HuH-7 (cell line): ENCODE data around the gene MRFAP1L1.
A peak's percentile ranks its signal among the peaks of the same experiment; 100 is the strongest.
"Not testable (repeated sequence)": the region's sequence is repeated elsewhere in the genome, so short reads cannot be mapped to it uniquely, and the experiment has no call there.

Experiments used
- DNase-seq: peaks from one replicate; pipeline ENCODE4 v3.0.0; 2011; ENCODE audit warnings: low spot score

The MRFAP1L1 gene

GRCh38 chr4:6688879-6689505 is 20.7 kb downstream of the MRFAP1L1 start:
- DNase-seq: peak; percentile 66

DNA sequence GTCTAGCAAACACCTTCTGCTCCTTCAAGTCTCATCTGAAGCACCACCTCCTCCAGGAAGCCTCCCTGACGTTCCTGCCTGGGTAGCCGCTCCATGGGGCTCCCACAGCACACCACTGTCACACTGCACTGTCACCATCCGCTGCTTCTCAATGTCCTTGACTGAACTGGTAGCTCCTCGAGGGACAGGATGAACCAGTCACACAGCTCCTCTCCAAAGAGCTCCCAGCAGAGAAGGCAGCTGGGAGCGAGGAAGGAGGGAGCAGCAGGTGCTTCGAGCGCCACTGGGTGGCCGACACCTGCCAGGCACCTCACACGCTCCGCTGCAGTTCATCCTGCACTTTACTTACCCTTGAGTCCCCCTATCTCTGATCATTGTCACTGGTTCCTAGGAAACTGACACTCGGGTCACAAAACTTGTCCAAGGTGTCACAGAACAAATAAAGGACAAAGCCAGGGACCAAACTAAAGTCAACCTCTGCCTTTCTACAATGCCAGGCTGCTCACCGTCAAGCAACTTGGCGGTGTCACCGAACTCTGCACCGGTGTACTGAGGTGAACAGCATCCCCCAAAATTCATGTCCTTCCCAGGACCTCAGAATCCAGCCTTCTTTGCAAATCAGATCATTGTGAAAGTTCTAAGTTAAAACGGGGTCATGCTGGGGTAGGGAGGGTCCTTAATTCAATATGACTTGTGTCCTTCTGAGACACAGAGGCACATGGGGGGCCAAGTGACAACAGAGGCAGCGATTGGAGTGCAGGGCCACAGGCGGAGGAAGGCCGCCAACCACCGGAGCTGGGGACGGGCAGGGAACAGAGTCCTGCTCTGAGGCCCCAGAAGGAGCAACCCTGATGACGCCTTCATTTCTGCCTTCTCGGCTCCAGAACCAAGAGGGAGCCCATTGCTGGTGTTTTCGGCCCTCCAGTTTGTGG is 21.5 kb downstream of the MRFAP1L1 start:
- no peak for DNase-seq

DNA sequence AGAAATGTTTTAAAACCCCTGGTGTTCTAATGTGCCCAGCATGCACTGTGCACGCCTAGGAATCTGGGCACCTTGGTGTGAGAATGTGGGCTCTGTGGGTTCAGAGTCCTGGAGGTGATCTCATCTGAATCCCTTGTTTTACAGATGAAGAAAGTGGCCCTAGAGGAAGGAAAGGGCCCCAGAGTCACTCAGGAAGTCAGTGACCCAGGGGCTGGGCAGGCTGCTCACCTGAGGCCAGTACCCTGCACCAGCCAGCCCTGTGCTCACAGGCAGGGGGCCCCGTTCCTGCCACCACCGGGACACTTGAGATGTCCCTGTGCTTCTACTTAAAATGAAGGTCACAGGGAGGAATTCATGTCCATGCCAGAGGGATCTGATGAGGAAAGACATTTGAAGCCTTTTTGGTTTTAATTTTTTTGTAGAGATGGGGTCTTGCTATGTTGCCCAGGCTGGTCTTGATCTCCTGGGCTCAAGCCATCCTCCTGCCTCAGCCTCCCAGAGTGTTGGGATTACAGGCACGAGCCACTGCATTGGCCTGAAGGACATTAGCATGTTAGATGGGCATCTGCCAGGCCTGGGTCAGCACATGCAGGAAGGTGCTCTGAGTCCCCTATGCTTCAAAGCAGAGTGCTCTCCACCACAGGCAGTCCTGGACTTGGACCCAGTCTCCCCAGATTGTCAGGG is 23.4 kb downstream of the MRFAP1L1 start:
- no peak for DNase-seq

- DNase-seq: no peak
Observed at GRCh38 chr4:6684656-6685055, 25.0 kb downstream of the MRFAP1L1 start.

GRCh38 chr4:6682862-6683590 is 26.6 kb downstream of the MRFAP1L1 start:
- no peak for DNase-seq

GRCh38 chr4:6681191-6681590 is 28.5 kb downstream of the MRFAP1L1 start:
- no peak for DNase-seq

DNA sequence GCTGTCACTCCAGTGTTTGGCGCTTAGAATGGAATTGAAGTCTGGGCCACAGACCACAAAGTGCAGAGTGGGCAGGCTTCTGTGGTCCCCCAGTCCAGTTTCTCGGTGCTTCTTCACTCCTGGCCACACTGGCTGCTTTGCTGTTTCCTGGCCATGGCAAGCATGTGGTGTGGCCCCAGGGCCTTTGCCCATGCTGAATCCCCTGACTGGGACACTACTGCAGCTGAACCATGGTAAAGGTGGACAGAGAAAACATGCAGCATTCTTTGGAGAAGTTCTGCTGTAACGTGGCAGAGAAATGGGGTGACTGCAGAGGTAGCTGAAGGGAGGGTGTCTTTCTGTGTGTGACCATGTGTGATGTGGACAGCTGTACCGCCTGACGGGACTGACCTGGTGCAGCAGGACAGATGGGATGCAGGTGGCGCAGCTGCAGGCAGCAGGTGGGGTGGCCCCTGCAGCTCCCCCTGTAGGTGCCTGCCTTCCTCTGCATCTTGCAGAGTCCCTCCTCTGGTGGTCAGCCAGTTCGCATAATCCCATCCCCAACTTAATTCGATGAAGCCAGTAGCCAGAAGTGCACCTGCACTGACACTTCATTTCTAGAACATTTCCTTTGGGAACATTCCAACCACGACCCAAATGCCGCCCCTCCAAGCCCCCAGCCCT is 29.2 kb downstream of the MRFAP1L1 start:
- DNase-seq: no peak

DNA sequence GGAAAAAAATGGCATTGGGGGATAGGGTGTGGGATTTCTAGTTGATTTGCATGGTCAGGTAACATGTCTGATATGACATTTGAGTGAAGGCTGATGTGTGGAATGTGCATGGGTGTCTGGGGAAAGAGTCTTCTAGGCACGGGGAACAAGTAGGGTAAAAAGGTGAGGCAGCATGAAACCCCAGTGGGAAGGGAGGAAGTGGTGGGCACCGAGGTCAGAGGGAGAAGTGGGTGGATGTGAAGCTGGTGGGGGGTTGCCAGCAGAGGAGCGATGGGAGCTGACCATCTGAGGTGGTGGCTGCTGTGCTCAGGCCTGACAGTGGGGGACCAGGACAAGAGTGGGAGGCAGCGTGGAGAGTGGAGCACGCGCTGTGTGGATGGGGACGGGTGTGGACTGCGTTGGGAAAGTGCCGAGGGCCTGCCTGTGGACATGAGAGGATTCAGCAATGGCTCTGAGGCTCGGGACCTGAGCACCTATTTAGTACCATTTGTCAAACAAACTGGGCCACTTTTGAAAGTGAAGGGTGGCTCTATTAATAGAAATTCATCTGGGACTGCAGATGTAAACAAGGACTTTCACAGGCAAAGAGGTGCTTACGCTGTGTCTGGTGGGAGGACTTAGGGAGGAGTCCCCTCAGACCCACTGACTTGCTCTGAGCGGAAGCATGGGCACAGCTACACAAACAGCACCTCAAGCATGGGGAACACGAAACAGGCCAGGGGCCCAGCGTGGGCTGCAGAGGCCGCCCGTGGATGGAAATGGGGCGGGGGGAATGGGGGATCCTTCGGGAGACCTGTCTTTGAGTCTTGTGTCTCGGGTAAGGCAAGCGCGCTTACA is 32.7 kb downstream of the MRFAP1L1 start:
- DNase-seq: no peak

GRCh38 chr4:6674500-6675149 is 35.0 kb downstream of the MRFAP1L1 start:
- DNase-seq: peak; percentile 73

DNA sequence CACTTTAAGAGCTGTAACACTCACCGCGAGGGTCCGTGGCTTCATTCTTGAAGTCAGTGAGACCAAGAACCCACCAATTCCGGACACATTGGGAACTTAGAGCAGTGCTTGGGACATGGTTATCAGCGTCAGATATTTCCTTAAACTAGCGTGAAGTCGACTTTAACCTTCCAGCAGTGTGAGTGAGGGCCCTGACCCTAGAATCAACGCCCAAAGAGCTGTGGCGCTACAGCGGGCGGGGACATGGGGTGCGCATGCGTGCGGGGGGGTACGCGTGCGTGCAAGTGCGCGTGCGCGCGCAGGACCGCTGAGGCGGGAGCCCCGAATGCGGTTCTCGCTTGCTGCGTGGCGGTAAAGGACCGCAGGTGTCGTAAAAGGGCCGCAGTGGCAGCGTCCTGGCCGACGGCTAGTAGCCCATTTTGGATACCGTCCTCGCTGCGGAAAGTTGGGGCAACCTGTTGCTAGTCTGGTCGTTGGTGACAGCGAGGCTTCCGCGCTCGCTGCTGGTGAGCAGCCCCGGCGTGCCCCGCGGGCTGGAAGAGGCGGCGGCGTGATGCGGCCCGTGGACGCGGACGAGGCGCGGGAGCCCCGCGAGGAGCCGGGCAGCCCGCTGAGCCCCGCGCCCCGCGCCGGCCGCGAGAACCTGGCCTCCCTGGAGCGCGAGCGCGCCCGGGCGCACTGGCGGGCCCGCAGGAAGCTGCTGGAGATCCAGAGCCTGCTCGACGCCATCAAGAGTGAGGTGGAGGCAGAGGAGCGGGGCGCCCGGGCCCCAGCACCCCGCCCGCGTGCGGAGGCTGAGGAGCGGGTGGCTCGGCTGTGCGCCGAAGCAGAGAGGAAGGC is 35.8 kb downstream of the MRFAP1L1 start:
- DNase-seq: peak; percentile 99

DNA sequence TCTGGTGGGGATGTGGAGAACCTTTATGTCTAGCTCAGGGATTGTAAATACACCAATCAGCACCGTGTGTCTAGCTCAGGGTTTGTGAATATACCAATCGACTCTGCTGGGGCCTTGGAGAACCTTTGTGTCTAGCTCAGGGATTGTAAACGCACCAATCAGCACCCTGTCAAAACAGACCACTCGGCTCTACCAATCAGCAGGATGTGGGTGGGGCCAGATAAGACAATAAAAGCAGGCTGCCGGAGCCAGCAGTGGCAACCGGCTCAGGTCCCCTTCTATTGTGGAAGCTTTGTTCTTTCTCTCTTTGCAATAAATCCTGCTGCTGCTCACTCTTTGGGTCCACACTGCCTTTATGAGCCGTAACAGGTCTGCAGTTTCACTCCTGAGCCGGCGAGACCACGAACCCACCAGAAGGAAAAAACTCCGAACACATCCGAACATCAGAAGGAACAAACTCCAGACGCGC is 36.4 kb downstream of the MRFAP1L1 start:
- not testable (repeated sequence) for DNase-seq

DNA sequence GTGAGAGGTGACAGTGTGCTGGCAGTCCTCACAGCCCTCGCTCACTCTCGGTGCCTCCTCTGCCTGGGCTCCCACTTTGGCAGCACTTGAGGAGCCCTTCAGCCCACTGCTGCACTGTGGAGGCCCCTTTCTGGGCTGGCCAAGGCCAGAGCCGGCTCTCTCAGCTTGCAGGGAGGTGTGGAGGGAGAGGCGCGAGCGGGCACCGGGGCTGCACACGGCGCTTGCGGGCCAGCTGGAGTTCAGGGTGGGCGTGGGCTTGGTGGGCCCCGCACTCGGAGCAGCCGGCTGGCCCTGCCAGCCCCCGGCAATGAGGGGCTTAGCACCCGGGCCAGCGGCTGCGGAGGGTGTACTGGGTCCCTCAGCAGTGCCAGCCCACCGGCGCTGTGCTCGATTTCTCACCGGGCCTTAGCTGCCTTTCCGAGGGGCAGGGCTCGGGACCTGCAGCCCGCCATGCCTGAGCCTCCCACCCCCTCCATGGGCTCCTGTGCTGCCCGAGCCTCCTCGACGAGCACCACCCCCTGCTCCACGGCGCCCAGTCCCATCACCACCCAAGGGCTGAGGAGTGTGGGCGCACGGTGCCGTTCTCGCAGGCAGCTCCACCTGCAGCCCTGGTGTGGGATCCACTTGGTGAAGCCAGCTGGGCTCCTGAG is 37.0 kb downstream of the MRFAP1L1 start:
- DNase-seq: not testable (repeated sequence)

DNA sequence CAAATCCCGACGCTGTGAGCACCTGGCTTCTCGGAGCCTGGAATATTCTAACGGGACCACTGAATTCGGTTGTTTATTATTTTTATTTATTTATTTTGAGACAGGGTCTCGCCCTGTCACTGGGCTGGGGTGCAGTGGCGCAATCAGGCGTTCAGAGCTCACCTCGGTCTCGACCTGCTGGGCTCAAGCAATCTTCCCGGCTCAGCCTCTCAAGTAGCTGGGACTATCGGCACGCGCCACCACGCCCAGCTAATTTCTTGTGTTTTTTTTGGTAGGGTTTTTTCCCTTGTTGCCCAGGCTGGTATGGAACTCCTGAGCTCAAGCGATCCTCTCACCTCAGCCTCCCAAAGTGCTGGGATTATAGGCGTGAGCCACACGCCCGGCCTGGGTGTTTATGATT is 37.5 kb downstream of the MRFAP1L1 start:
- no peak for DNase-seq

DNA sequence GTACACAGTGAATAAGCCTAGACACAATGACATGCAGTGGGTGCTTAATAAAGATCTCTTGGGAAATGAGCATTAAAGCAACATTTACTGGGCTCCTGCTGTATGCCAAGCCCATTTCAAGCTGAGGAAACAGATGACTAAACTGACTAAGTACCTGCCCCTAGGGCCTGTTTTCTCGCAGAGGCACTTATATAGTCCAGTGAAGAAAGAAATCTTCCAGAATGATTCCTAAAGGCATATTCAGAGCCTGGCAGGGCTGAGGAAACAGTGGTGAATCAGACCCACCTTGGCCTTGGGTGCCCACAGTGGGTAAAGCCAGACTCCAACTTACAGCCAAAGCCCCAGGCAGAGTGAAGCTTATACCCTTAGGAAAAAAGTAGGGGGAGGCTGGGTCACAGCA is 38.0 kb downstream of the MRFAP1L1 start:
- no peak for DNase-seq

- DNase-seq: no peak
Observed at GRCh38 chr4:6668391-6668790, 41.3 kb downstream of the MRFAP1L1 start.

DNA sequence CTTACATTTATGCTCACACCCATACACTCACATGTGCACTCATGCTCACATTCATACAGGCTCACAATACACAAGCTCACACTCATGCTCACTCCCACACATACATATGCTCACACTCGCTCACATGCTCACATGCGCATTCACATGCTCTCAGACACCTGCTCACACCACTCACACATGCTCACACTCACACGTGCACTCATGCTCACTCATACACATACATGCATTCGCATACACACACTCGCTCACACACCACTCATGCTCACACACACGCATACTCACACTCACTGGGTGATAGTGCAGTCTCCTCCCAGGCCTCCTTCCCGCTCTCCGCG is 44.4 kb downstream of the MRFAP1L1 start:
- no peak for DNase-seq

GRCh38 chr4:6663596-6664393 is 45.9 kb downstream of the MRFAP1L1 start:
- no peak for DNase-seq

DNA sequence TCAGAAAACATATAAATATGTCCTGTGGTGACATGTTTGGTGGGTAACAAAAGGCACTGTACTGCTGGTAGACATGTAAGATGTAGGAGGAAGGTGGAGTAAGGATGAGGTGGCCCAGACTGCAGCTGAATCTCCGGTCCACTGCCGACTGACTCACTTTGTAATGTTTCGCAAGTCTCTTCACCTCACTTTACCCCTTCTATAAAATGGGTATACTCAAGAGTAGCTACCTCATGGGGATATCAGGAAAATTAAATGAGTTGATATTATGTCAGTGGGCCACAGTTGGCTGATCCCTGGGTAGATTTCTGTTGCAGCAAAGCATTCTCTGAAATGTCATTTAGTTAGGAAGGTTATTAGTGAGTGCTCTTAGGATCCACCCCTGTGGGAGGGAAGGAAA is 47.1 kb downstream of the MRFAP1L1 start:
- no peak for DNase-seq
